IPS-NIHi7 (cell line): ENCODE measurements around the gene NIN.

Source experiments
- DNase-seq: peaks from one replicate; pipeline ENCODE4 v3.0.0; 2012; ENCODE audit warnings: mixed read lengths; ENCODE audit errors: extremely low spot score

Gene NIN

DNA sequence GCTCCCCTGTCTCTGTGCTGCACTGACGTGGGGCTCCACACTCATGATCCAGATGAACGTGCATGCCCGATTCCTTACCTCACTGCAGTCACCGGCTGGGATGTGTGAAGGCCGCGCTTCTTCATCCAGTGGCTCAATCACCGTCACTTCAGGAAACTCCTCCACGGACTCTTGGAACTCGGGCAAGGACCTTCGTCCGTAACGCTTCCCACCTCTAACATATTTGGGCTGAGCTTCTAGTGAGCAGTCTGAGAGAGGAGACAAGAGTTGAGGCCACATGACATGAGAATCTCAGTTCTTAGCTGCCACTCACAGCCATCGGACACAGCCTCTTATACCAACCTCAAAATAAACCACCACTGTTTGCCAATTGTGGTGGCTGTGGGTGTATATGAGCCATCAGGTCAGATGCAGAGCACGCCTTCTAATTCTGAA, 38.3 kb downstream of the NIN start:
- no peak for DNase-seq

DNA sequence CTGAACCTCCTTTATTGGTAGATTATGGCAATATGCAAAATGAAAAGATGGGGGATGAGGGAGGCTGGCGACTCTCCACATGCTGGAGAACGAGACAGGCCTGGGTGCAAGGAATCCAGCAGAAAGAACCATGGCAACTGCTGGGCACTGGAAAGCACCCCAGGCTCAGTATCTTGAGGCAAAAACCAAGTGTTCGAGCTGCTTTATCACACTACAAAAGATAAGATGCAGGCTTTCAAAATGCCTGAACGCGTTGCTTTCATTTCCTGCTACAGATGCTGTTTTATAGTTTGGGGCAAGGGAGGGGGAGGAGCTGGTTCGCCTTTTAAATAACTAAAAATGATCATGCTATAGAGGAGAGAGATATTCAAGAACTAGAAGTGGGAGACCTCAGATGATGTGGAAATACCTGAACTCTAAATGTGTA, 38.9 kb downstream of the NIN start:
- DNase-seq: no peak

GRCh38 chr14:50791201-50791600, 39.8 kb downstream of the NIN start:
- DNase-seq: no peak

- DNase-seq: no peak
Measured at GRCh38 chr14:50790589-50790988, 40.4 kb downstream of the NIN start.

DNA sequence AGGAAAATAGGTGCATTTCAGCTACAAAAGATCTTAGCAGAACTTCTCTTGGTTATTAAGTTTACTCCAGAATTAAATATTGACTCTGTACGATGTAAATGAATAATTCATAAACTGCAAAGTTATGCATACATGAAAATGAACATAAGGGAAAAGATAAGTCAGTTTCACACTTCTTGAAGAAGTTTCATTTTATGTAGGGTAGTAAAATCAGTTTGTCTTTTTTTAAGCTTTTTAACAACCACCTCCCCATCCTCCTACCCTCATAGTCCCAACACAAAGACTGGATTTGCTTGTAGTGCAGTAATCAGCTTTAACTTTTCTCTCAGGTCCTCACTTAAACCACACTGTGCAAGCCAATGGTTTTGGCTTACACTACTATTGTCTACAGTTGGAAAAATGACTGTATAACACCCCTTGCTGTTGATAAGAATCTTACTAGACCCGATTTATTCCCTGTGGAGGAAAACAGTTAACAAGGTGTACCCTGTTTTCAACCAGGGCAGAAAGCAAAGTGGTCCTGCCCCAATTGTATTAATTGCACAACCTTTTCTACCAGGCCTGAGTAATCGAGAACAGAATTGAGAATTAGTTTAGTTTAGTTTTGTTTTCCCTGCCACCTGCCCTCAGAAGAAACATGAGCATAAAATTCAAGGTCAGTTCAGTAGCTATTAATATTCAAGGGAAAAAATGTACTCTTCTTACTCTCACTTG, 44.1 kb downstream of the NIN start:
- DNase-seq: no peak

GRCh38 chr14:50785457-50786063, 45.4 kb downstream of the NIN start:
- DNase-seq: peak; percentile 31

DNA sequence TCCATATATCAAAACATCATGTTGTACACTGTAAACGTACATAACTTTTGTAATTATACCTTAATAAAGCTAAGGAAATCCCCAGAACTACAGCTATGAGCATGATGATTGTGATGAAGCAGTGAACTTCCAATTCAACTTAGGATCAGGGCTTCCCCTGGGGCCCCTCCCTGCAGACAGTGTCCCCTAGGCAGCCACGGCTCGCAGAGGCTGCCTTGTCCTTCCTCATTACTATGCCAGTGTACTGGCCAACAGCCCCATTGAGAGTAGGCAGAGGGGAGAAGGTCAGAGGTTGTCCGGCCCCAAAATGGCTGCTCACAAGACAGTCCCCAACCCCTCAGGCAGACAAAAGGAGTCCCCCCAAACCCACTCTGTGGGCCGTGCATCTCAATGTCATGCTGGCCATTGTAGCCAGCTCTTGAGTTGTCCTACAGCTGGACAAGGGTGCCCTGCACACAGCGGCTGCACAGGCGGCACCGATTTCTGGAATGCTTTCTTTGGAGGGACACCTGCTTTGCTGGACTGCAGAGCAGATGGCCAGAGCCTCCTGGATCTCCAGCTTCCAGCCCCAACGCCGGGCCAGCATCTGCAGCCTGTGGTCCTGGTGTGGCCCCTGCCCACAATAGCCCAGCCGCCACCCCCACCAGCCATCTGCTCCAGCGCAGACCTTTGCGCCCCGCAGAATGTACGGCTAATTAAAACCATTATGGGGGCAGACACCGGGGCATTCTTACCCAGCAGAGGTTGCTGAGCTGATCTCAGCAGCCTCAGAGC, 46.1 kb downstream of the NIN start:
- no peak for DNase-seq

DNA sequence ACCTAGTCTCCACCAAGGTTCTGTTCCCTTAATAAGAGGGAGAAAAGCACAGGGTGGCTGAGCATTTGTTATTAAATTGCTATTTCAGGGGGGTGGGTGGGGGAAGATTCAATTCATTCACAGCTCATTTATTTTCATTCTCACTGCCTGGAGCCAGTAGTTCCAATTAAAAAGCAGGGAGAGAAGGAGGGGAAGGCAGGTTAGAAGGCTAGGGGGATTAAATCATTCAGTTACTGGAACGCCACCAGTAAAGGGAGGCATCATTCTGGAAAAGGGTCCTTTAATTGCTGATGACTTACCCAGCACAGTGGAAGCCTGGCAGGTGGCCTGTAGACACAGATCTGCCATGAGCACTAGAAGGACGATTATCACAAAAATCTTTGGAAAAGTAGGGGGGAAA, 47.4 kb downstream of the NIN start:
- no peak for DNase-seq

- no peak for DNase-seq
Measured at GRCh38 chr14:50780393-50780792, 50.6 kb downstream of the NIN start.

- DNase-seq: no peak
Measured at GRCh38 chr14:50778721-50779483, 52.1 kb downstream of the NIN start.

- DNase-seq: no peak
Measured at GRCh38 chr14:50776522-50776921, 54.4 kb downstream of the NIN start.

GRCh38 chr14:50775357-50775756, 55.6 kb downstream of the NIN start:
- DNase-seq: no peak

GRCh38 chr14:50774542-50775267, 56.3 kb downstream of the NIN start:
- DNase-seq: no peak

DNA sequence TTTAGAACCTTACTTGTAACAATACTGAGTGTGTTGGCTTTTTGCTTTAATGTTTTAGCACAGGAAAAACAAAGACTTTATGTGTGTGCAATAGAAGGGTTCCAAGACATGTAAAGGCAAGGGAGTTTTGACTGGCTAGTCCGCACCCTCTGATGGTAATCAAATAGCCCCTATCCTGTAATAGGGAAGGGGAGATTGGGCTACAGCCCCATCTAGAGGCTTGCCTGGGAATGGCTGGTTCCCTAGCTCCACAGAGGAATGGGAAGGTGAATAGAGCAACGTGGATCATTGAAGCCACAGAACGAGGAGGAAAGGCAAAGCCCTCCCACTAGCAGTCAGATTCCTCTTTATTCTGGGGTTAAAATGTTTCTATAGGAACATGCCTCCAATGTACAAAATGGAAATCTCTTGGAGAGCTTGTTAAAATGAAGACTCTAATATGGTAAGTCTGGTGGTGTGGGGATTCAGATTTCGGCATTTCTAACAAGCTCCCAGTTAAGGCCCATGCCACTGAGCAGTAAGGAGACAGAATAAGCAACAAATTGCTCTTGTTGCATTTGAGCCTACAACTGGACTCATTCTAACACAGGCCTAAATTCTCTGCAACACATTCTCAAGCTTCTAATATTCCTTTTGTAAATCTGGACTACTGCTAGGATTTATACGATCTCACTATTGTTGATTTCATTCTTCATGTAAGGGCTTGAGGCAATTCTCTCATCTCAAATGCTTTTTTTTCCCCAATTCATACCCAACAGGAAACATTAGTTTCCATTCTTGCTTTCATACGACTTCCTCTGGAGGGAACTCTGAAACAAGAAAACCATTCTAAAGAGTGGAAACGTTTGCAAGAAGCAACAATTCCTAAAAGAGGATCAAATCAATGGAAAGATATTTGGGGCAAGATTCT, 57.1 kb downstream of the NIN start:
- DNase-seq: peak; percentile 89

DNA sequence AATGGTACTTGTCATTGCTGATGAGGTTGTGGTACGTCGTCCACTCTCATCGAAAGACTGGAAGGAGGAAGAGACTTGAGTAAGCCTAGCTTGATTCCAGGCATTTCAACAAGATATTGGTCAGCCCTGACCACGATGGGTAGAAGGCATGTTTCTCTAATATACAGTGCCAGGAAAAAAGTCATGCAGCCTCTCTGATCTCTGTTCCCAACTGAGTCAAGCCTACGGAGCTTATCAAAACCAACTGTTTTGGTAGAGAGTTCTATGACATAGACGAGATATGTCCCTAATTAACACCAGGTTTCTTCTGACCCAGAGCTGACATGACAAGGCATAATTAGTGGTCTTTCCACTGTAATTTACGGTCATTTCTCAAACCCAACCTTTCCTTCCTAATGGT, 58.5 kb downstream of the NIN start:
- DNase-seq: no peak

DNA sequence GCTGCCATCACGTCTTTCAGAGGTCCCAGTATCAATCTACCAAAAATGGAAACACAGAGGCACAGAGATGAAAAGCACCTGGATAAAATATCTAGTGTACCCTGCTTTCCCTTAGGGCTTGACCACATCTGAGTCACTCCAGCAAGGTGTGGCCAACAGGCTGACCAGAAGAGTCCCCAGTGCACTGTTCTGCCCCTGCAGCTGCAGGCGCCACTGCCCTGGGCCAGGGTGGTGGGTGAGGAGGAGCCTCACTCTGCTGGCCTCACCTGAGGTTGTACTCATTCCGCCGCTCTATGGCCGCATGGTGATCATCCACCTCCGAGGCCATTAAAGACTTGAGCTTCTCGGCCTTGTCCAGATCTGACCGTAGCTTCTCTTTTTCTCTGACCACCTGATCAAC, 60.4 kb downstream of the NIN start:
- DNase-seq: no peak

DNA sequence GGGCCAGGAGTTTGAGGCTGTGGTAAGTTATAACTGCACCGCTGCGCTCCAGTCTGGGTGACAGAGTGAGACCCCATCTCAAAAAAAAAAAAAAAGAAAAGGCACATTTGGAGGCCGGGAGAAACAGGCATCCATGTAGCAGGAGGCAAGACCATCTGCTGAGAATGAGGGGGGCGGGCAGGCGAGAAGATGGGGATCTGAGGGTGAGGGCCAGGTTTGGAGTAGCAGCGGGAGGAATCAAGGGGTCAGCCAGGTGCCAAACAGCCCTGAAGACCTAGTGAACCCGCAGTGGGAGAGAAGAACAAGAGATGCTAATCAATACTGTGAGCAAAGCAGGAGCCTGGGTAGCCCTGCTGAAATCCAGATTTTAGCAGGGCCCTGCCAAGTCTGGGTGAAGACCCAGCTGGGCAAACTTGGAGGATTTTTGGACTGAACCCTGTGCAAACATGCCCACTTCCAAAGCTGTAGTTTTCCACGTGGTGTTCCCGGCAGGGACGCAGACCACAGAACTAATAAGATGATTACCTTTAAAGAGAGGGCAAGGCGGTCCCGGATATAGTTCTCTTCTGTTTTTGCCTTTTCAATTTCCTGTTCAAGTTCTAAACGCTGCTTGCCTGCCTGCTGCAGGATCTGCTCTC, 61.0 kb downstream of the NIN start:
- DNase-seq: no peak

DNA sequence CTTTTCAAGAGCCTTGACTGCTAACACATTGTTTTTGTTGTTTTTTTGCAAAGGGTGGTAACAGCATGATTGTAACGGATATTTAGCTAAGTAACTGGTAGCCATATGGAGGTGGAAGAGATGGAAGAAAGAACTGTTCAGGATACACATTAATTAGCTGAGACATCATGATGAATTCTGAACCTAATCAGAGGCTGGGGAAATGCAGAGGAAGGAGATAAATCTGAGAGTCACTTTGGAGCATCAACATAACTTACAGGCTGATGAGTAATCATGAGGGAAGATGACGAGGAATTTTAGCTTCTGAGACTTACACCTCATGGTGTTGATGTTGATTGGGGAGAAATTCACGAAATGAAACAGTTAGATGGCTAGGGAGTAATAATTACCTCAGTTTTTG, 62.3 kb downstream of the NIN start:
- no peak for DNase-seq

DNA sequence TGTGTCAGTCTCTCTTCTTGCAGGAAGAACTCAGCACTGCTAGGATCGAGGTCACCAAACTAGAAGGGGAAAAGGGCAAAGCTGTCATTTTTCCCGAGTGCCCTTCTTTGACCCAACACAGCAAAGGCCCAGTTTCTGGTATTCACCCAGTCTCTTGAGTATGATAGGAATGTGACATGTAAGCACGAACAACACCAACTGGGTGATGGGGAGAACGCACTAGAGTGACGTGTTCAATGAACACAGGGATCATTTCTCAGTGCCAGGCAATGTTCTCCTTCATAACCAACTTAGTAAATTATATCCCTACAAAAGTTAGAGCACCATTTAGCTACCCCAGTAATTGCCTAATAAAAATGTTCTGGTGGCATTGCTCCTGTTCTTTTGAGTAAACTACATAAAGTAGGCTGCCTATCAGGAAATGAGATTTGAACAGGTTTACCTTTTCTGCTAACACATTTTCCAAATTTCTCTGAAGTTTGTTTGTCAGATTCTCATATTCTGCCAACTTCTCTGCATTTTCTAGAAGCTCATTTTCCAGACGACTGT, 64.5 kb downstream of the NIN start:
- DNase-seq: no peak
